Melanocyte of skin (primary cell): Measurements from ENCODE around the gene FAM162A. TPM values are rescaled to one million over a fixed set of nuclear protein-coding genes. Genes with fewer than 3 reads are reported as not detected.

Experiments used
- small RNA-seq, 2 donors: library from RNA; depleted of rRNA; stranded (forward); fragments of <200 nt; gene quantifications; one replicate each; pipeline ENCODE3, GENCODE V24; 2012
- total RNA-seq, 2 donors: library from RNA; depleted of rRNA; stranded (reverse); fragments of >200 nt; gene quantifications; 2 replicates each; pipeline ENCODE4 v1.2.3, GENCODE V29; 2012

FAM162A gene, protein sequence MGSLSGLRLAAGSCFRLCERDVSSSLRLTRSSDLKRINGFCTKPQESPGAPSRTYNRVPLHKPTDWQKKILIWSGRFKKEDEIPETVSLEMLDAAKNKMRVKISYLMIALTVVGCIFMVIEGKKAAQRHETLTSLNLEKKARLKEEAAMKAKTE
- 10 to 100 TPM; 12.0 to 14.3 TPM for total RNA-seq

GRCh38 chr3:122383771-122384697 is at the start of gene FAM162A:
FAM162A (plus strand) TSS chr3:122384182; CDS start chr3:122384266, 84 bp downstream.

GRCh38 chr3:122382888-122383666 is 905 bp upstream of the FAM162A start, which contains the start of gene MIX23:
MIX23 (minus strand) TSS chr3:122383231; CDS start chr3:122383224, 7 bp downstream.

DNA sequence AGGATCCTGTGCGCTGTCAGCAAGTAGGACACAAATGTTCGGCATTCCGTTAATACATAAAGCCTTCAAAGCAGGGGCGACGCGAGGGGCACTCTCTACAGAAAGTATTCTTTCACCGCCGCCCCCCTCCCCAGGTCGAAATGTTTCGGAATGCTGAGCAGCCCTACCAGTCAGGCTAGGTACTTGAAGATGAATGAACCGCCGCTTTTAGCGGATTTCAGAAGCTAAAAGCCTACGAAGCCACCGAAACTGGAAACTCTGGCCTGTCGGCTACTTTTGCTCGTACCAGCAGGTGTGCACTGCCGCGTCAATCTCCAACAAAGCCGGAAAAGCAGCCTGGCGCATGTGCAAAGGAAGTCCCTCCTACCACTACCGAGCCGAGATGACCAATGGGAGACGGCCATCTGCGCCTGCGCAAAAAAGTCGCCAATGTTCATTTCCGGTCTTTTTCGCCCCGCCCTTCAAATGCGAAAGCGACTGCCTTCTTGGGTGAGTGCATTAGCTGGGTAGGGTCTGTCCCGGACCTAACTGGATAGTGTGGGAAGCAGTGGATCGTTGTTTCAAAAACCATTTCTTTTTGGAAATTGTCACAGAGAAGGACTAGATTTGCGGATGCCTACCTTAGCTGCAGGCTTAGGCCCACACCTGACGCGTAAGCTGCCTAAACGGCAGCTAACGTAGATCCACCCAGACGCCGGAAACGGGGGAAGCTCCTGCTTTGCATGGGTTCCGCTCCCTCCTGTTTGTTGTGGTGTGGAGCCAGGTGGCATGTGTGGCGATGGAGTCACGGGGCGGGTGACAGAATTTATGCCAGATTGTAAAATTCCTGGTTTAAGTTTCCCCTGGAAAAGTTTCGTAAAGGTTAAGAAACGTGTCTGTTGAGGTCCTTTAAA is 32.0 kb downstream of the FAM162A start, which contains the start of gene WDR5B:
TSS of gene WDR5B (minus strand) at position 301 of the 893 bp plus-strand sequence. CDS start 534 bp downstream, outside the sequence.

Small RNAs within 50 kb of the gene (small RNA-seq; reads per million reads assigned to genes)
- 0 reads per million in 2 donors for gene AC083798.1

Other genes starting within 250 kb of the FAM162A start
- gene CASR, start 200.5 kb upstream of the FAM162A start, total RNA-seq = not detected
- gene CSTA, start 58.9 kb upstream of the FAM162A start, total RNA-seq = under 1 TPM in 1 of 2 donors, not detected in 1; 0.34 TPM
- gene MIX23, start 951 bp upstream of the FAM162A start, total RNA-seq = 10 to 100 TPM; 15.1 to 56.9 TPM
- 1 to 10 TPM; 3.4 to 4.3 TPM for gene WDR5B, start 31.9 kb downstream of the FAM162A start, total RNA-seq
- 10 to 100 TPM; 43.0 to 44.0 TPM for gene KPNA1, start 130.8 kb downstream of the FAM162A start, total RNA-seq
- gene PARP9, start 180.1 kb downstream of the FAM162A start, total RNA-seq = 10 to 100 TPM; 90.6 to 96.7 TPM
- 100 to 1,000 TPM; 111 to 142 TPM for gene DTX3L, start 180.2 kb downstream of the FAM162A start, total RNA-seq
- gene PARP15, start 193.5 kb downstream of the FAM162A start, total RNA-seq = 1 to 10 TPM in 1 of 2 donors, under 1 TPM in 1; 0.34 to 3.0 TPM